Embryonic facial prominence (tissue), 1 donor: ENCODE measurements around the gene CD47.

Source experiments
- DNase-seq: peaks from one replicate; pipeline ENCODE4 v3.0.0-alpha.2; 2016; ENCODE audit errors: extremely low spot score

The CD47 gene

GRCh38 chr3:108014943-108015342 is 75.9 kb downstream of the CD47 start:
- DNase-seq: no peak

GRCh38 chr3:108013141-108014055 is 77.4 kb downstream of the CD47 start:
- DNase-seq: no peak

GRCh38 chr3:108012304-108012703 is 78.5 kb downstream of the CD47 start:
- DNase-seq: no peak

GRCh38 chr3:108011616-108012015 is 79.2 kb downstream of the CD47 start:
- no peak for DNase-seq

GRCh38 chr3:108008931-108009639 is 81.7 kb downstream of the CD47 start:
- no peak for DNase-seq

GRCh38 chr3:108008106-108008505 is 82.7 kb downstream of the CD47 start:
- no peak for DNase-seq

GRCh38 chr3:108006881-108007331 is 83.9 kb downstream of the CD47 start:
- no peak for DNase-seq

GRCh38 chr3:108006077-108006771 is 84.6 kb downstream of the CD47 start:
- DNase-seq: no peak

GRCh38 chr3:108004647-108005046 is 86.2 kb downstream of the CD47 start:
- no peak for DNase-seq

- DNase-seq: no peak
Measured at GRCh38 chr3:108001457-108001856, 89.4 kb downstream of the CD47 start.

GRCh38 chr3:107999215-107999775 is 91.5 kb downstream of the CD47 start:
- no peak for DNase-seq

GRCh38 chr3:107997671-107998070 is 93.2 kb downstream of the CD47 start:
- no peak for DNase-seq

- no peak for DNase-seq
Measured at GRCh38 chr3:107995823-107996222, 95.0 kb downstream of the CD47 start.

- no peak for DNase-seq
Measured at GRCh38 chr3:107994956-107995715, 95.7 kb downstream of the CD47 start.

GRCh38 chr3:107994181-107994580 is 96.7 kb downstream of the CD47 start:
- no peak for DNase-seq

GRCh38 chr3:107993771-107994170 is 97.1 kb downstream of the CD47 start:
- no peak for DNase-seq
